K562 (cell line): ENCODE results near the gene GATA2. TPM values are rescaled to one million over a fixed set of nuclear protein-coding genes. Genes with fewer than 3 reads are reported as not detected.

Experiments
- ATAC-seq: fragments of 200-7000 bp; cut with Tn5 transposase; 3 replicates; pipeline ENCODE4 v1.9.1; 2020; ENCODE audit warnings: moderate library complexity
- BruUV-seq: library from RNA; stranded (reverse); fragments of 400-500 nt; replicated peaks from 2 replicates; lab custom pipeline; 2021; lab: Mats Ljungman, UMichigan
- CTCF ChIA-PET: fragments of 300-600 bp; formaldehyde crosslinking; extraction: SDS; loops from one replicate; lab custom pipeline; 2021; ENCODE audit warnings: low intra/inter-chr PET ratio; lab: Yijun Ruan, JAX
- POLR2A ChIA-PET: fragments of 300-600, 350-650 bp; sonication (Branson Sonifier 250); formaldehyde crosslinking; extraction: SDS; loops from one replicate; lab custom pipeline; 2021; ENCODE audit warnings: antibody characterized with exemption, inconsistent platforms; lab: Yijun Ruan, JAX
- DNase-seq, 4 experiments: peaks; one replicate each; pipeline versions ENCODE4 v3.0.0 to v3.0.0-alpha.2; 2011 to 2018; ENCODE audit warnings: low spot score in 3 of 4, mixed read lengths in 3 of 4; ENCODE audit errors: extremely low read depth in 1 of 4
- FAIRE-seq: peaks from 2 replicates; lab custom pipeline; 2011; peaks lifted over from hg19 to GRCh38; lab: Jason Lieb, UNC
- H2AFZ ChIP-seq: 2 replicates; pipeline ENCODE4 v1.6.0; 2011; ENCODE audit warnings: low read depth, low read length, control low read depth, inconsistent platforms
- H3K27ac ChIP-seq: fragments of 200-600 bp; 3 replicates; pipeline ENCODE4 v1.8.0; 2011; ENCODE audit warnings: low read depth, mild to moderate bottlenecking, control low read depth, inconsistent platforms, low read length, moderate library complexity, mixed read lengths; ENCODE audit errors: extremely low read depth
- H3K27me3 ChIP-seq, 2 experiments: fragments of 300-600 bp in 1 of 2; 2 replicates in 1 of 2; 3 replicates in 1 of 2; pipeline versions ENCODE4 v1.6.0 to v1.8.0; 2011; ENCODE audit warnings: inconsistent platforms in 2 of 2, low read length in 2 of 2, mild to moderate bottlenecking in 1 of 2, mixed read lengths in 1 of 2, moderate library complexity in 1 of 2; ENCODE audit not compliant: control insufficient read depth in 2 of 2, insufficient read depth in 2 of 2
- H3K36me3 ChIP-seq: fragments of 300-600 bp; 3 replicates; pipeline ENCODE4 v1.8.0; 2011; ENCODE audit warnings: mild to moderate bottlenecking, low read length, inconsistent platforms; ENCODE audit not compliant: control insufficient read depth, insufficient read depth
- H3K4me1 ChIP-seq, 2 experiments: fragments of 200-600 bp in 1 of 2; replicated peaks in 1 of 2; 2 replicates in 1 of 2; 3 replicates in 1 of 2; pipeline versions ENCODE4 v1.5.1 to v1.8.0; 2011; ENCODE audit warnings: inconsistent platforms in 2 of 2, low read length in 2 of 2, mild to moderate bottlenecking in 1 of 2, mixed read lengths in 1 of 2, moderate library complexity in 1 of 2; ENCODE audit not compliant: control insufficient read depth in 2 of 2, insufficient read depth in 2 of 2
- H3K4me2 ChIP-seq: 2 replicates; pipeline ENCODE4 v1.6.1; 2011; ENCODE audit warnings: low read length, control low read depth, inconsistent platforms, mixed read lengths; ENCODE audit not compliant: insufficient read depth
- H3K4me3 ChIP-seq: fragments of 200-600 bp; sonication (generic), shearing (Covaris generic); 2 replicates; pipeline ENCODE4 v1.5.1; 2016; ENCODE audit warnings: control low read depth, inconsistent platforms
- H3K79me2 ChIP-seq: fragments of 200-600 bp; 3 replicates; pipeline ENCODE4 v1.8.0; 2011; ENCODE audit warnings: low read length, inconsistent platforms; ENCODE audit not compliant: control insufficient read depth, insufficient read depth
- H3K9ac ChIP-seq, 2 experiments: 2 replicates each; pipeline versions ENCODE4 v1.6.0 to v1.6.1; 2011; ENCODE audit warnings: low read depth in 2 of 2, low read length in 2 of 2, control low read depth in 1 of 2, inconsistent platforms in 1 of 2, mild to moderate bottlenecking in 1 of 2, mixed read lengths in 1 of 2; ENCODE audit not compliant: insufficient read depth in 1 of 2
- H3K9me1 ChIP-seq: one replicate; pipeline ENCODE4 v1.6.0; 2011; ENCODE audit warnings: inconsistent platforms, mild to moderate bottlenecking, low read length, moderate library complexity; ENCODE audit not compliant: control insufficient read depth, insufficient read depth
- H3K9me3 ChIP-seq: replicated peaks from 2 replicates; pipeline ENCODE4 v1.5.1; 2011; ENCODE audit warnings: low read depth, low read length, inconsistent platforms; ENCODE audit not compliant: control insufficient read depth, insufficient read depth
- H4K20me1 ChIP-seq: replicated peaks from 2 replicates; pipeline ENCODE4 v1.6.1; 2011; ENCODE audit warnings: low read length, inconsistent platforms, mixed read lengths; ENCODE audit not compliant: control insufficient read depth, insufficient read depth
- FOSL1 ChIP-seq: fragments of 200-800 bp; sonication (Bioruptor generic); conservative IDR thresholded peaks from 2 replicates; pipeline ENCODE4 v1.6.1; 2016; ENCODE audit warnings: missing genetic modification characterization, missing compliant biosample characterization
- HEY1 ChIP-seq: fragments of 250-450 bp; sonication (Bioruptor Pico); IDR thresholded peaks from 2 replicates; pipeline ENCODE4 v1.5.0; 2020; ENCODE audit warnings: mild to moderate bottlenecking, moderate library complexity, borderline replicate concordance
- MYNN ChIP-seq, 2 experiments: sonication (generic); formaldehyde crosslinking in 1 of 2; IDR thresholded peaks; 2 replicates each; pipeline versions ENCODE4 v1.5.0 to v1.6.1; 2016 to 2020; ENCODE audit warnings: antibody characterized with exemption in 1 of 2, missing genetic modification reagents in 1 of 2
- NCOA4 ChIP-seq: fragments of 450-650 bp; IDR thresholded peaks from 2 replicates; pipeline ENCODE4 v1.6.1; 2018; ENCODE audit warnings: mild to moderate bottlenecking; ENCODE audit not compliant: partially characterized antibody
- NFIC ChIP-seq: fragments of 450-650 bp; IDR thresholded peaks from 2 replicates; pipeline ENCODE4 v1.6.1; 2017; ENCODE audit warnings: mild to moderate bottlenecking, inconsistent platforms
- SMAD1 ChIP-seq: fragments of 150-350 bp; IDR thresholded peaks from 2 replicates; pipeline ENCODE4 v1.6.1; 2014; ENCODE audit warnings: low read length, low read depth; ENCODE audit not compliant: partially characterized antibody
- SUPT5H ChIP-seq: fragments of 450-650 bp; IDR thresholded peaks from 2 replicates; pipeline ENCODE4 v1.6.1; 2016
- TEAD2 ChIP-seq: fragments of 450-650 bp; IDR thresholded peaks from 2 replicates; pipeline ENCODE4 v1.6.1; 2016; ENCODE audit warnings: missing genetic modification characterization, control low read depth, missing compliant biosample characterization
- ZNF124 ChIP-seq: sonication (generic); formaldehyde crosslinking; IDR thresholded peaks from 2 replicates; pipeline ENCODE4 v1.8.1; 2022; ENCODE audit warnings: missing genetic modification reagents
- ZNF134 ChIP-seq: fragments of 250-450 bp; sonication (Bioruptor Pico); conservative IDR thresholded peaks from 2 replicates; pipeline ENCODE4 v1.4.0; 2020
- WGBS: fragments of 100-300 bp; shearing (Covaris generic); methylation state at CpG from one replicate; pipeline ENCODE4 v1.1.6; 2016; ENCODE audit warnings: low coverage, mixed read lengths; ENCODE audit not compliant: insufficient coverage; ENCODE audit errors: missing lambda C conversion rate; 5-methylcytosine and 5-hydroxymethylcytosine counted together
- in situ Hi-C: fragments of 300-500 bp; cut with MboI; formaldehyde crosslinking; loops from 4 replicates; pipeline ENCODE4 v1.15.0; 2018; ENCODE audit warnings: inconsistent platforms, mixed read lengths
- intact Hi-C: fragments of 100-400 bp; cut with micrococcal nuclease; formaldehyde crosslinking; loops from 2 replicates; pipeline ENCODE4 v1.14.2; 2022
- polyA plus RNA-seq, 8 experiments: library from polyadenylated mRNA; depleted of rRNA in 4 of 8; stranded (reverse) in 5 of 8; unstranded in 3 of 8; fragments of >200 nt; fragmentation: Nextera tagmentation in 2 of 8; fragmentation: Illumina TruSeq in 1 of 8; extraction: Ambion mirVana in 2 of 8; extraction: Trizol in 1 of 8; gene quantifications; 2 replicates each; pipeline versions ENCODE4 v1.2.1 to v1.2.3, GENCODE V29; 2011 to 2014; ENCODE audit warnings: inconsistent platforms in 1 of 8, missing spikeins in 1 of 8
- total RNA-seq, 7 experiments: library from RNA; depleted of rRNA in 6 of 7; stranded (reverse); fragments of >200 nt in 6 of 7; fragmentation: Illumina TruSeq in 2 of 7; extraction: Trizol in 2 of 7; gene quantifications; 2 replicates each; pipeline versions ENCODE4 v1.2.1 to v1.2.3, GENCODE V29; 2011 to 2021; ENCODE audit warnings: low replicate concordance in 1 of 7

The GATA2 gene
- total and polyA plus RNA-seq, 9 of the 15 experiments (the other 6 are each of a cell fraction or from before 2014, with no cell fraction given): 8.5 to 218 (median 50.8) TPM

DNA sequence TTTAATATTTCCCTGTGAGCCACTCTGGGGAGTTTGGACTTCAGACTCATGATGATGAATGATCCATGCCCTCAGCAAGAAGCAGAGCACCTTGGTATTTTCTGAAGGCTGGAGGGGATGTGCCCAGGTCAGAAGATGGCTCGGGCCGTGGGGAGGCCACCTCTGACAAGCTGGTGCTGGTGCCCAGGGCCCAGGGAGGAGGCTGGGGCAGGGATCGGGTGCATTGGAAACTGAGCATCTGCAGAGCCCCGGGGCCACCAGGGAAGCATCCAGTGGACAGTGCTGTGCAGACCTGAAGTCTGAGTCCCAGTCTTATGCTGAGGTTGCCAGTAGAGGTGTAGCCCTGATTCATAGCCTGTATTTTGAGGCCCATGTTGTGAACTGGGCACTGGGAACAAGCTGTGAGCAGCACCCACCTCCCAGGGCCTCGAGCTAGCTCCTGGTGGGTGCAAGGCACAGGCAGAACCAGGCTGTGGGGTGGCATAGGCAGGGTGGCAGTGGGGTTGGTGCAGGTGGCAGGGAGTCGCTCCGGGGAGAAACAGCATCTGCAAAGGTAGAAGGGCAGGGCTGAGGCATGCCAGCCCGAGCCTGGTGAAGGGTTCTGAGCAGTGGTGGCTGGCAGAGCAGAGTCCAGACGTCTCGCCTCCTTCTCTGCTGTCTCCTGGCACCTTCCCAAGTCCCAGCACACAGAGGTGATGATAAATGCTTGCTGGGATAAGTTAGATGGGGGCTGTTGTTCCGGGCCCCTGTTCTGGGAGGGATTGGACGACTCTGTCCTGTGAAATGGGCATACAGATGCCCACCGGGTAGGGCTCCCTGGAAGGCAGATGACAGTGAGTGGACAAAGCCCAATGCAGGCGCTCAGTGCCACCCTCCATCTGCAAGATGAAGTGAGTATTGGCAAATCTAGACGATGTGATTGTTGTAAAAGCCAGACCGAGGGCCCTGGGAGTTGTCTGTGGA lies 36.9 kb downstream of the GATA2 start:
- CTCF ChIA-PET: no interaction called here
- BruUV-seq: no TSS peak

GRCh38 chr3:128455116-128455515 lies 37.9 kb downstream of the GATA2 start:
- Histone ChIP-seq H3K4me2 (no peak overlapping the region), H3K9me3 (no peaks in the 10 kb centered on the region), H2AFZ (no peak overlapping the region), H3K27ac (no peak overlapping the region), H3K36me3 (no peaks in the 10 kb centered on the region), H4K20me1 (no peaks in the 10 kb centered on the region), H3K27me3 (no peaks in the 10 kb centered on the region; a peak in 3 of 5 replicates), H3K9ac (peak overlapping the region in 1 of 2 experiments; percentile 9; a peak in 1 of 4 replicates), H3K9me1 (no peaks in the 10 kb centered on the region), H3K4me1 (peaks cover 6 to 49% of the 10 kb centered on the region in 2 experiments; a peak in 3 of 5 replicates), H3K4me3 (no peak overlapping the region), H3K79me2 (no peaks in the 10 kb centered on the region)
- FAIRE-seq: no peak
- TF ChIP-seq TEAD2 (tag) (no peak), MYNN (IDR thresholded peaks at IDR 0.05) (no peak), MYNN (CRISPR knock-in tag; IDR thresholded peaks at IDR 0.05) (no peak), SUPT5H (no peak), ZNF124 (no peak), SMAD1 (no peak)
- POLR2A ChIA-PET: interaction anchor here (0.8 kb wide), 1 partner anchor 13 kb away, joined by 3 read pairs; no protein-coding TSS in a partner anchor
- no CpG with 5 or more reads among the region's 5 CpGs for WGBS
- in situ Hi-C loops: no loop called here
- intact Hi-C loops: no loop called here
- ATAC-seq: no peak
- DNase-seq: no peak
- no TSS peak for BruUV-seq
- CTCF ChIA-PET: no interaction called here

More for the DNA sequence above, 36.9 kb downstream of the GATA2 start:
- no peaks in the 10 kb centered on the region for H4K20me1 ChIP-seq
- in situ Hi-C loops: no loop called here
- no peak for DNase-seq
- no peaks in the 10 kb centered on the region; a peak in 3 of 5 replicates for H3K27me3 ChIP-seq
- H2AFZ ChIP-seq: no peak overlapping the region
- peak overlapping the region in 1 of 2 experiments; percentile 56; a peak in 1 of 4 replicates for H3K9ac ChIP-seq
- ATAC-seq: no peak
- intact Hi-C loops: no loop called here
- TF ChIP-seq NFIC (peak; percentile 37; the same call in 1 of the 2 replicates), FOSL1 (tag) (no peak), HEY1 (CRISPR knock-in tag) (no peak), ZNF134 (CRISPR knock-in tag) (no peak), NCOA4 (no peak)
- FAIRE-seq: no peak
- H3K9me3 ChIP-seq: no peaks in the 10 kb centered on the region
- H3K4me2 ChIP-seq: no peak overlapping the region
- 20% methylated on average over 16 of the region's 16 CpGs for WGBS
- peaks cover 6 to 49% of the 10 kb centered on the region in 2 experiments; a peak in 3 of 5 replicates for H3K4me1 ChIP-seq
- H3K4me3 ChIP-seq: no peak overlapping the region
- no peaks in the 10 kb centered on the region for H3K9me1 ChIP-seq
- POLR2A ChIA-PET: interaction anchor here (0.8 to 1.6 kb wide), 2 partner anchors 14 to 18 kb away, joined by 3 read pairs; no protein-coding TSS in a partner anchor
- no peaks in the 10 kb centered on the region for H3K79me2 ChIP-seq
- no peaks in the 10 kb centered on the region for H3K36me3 ChIP-seq
- no peak overlapping the region for H3K27ac ChIP-seq
